ENCODE measurements around the gene RPL9. TPM values are rescaled to one million over a fixed set of nuclear protein-coding genes. Genes with fewer than 3 reads are reported as not detected.

The RPL9 gene
- total RNA-seq, 1 donor from 2014 or later, result 763 TPM

DNA sequence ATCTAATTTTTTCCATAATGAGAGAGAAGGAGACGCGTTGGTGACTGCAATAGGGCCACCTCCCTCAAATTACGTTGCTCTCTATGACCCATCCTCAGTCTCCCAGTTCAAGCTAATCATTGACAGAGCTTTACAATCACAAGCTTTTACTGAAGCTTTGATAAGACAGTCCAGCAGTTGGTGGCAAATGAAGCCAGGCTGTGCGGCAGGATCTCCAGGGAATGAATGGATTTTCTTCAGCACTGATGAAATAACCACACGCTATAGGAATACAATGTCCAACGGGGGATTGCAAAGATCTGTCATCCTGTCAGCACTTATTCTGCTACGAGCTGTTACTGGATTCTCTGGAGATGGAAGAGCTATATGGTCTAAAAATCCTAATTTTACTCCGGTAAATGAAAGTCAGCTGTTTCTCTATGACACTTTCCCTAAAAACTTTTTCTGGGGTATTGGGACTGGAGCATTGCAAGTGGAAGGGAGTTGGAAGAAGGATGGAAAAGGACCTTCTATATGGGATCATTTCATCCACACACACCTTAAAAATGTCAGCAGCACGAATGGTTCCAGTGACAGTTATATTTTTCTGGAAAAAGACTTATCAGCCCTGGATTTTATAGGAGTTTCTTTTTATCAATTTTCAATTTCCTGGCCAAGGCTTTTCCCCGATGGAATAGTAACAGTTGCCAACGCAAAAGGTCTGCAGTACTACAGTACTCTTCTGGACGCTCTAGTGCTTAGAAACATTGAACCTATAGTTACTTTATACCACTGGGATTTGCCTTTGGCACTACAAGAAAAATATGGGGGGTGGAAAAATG lies 51.7 kb downstream of the RPL9 start, which contains the start of gene KLB:
Gene KLB (plus strand): TSS at position 168 of the 821 bp plus-strand sequence. CDS start 20 bp downstream, at position 188.
- Histone ChIP-seq H3K4me3 (no peak within 1 kb of the TSS), H3K4me1 (no peaks in the 10 kb centered on the region), H3K27ac (replicated peaks) (no peak within 1 kb of the TSS), H3K9me3 (replicated peaks) (no peaks in the 10 kb centered on the region), H3K36me3 (no peaks in the 10 kb centered on the region), H3K27me3 (ENCODE audit: low read depth) (peaks cover 5% of the 10 kb centered on the region)
- TF ChIP-seq, protein P1, sequence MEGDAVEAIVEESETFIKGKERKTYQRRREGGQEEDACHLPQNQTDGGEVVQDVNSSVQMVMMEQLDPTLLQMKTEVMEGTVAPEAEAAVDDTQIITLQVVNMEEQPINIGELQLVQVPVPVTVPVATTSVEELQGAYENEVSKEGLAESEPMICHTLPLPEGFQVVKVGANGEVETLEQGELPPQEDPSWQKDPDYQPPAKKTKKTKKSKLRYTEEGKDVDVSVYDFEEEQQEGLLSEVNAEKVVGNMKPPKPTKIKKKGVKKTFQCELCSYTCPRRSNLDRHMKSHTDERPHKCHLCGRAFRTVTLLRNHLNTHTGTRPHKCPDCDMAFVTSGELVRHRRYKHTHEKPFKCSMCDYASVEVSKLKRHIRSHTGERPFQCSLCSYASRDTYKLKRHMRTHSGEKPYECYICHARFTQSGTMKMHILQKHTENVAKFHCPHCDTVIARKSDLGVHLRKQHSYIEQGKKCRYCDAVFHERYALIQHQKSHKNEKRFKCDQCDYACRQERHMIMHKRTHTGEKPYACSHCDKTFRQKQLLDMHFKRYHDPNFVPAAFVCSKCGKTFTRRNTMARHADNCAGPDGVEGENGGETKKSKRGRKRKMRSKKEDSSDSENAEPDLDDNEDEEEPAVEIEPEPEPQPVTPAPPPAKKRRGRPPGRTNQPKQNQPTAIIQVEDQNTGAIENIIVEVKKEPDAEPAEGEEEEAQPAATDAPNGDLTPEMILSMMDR (IDR thresholded peaks at IDR 0.05; ENCODE audit: borderline replicate concordance), result no peak
- no peak for DNase-seq
- intact Hi-C loops (cut with micrococcal nuclease), result no loop called here

Small RNA genes lying within 50 kb of the gene (microRNA-seq; reads per million reads assigned to microRNA genes)
- gene MIR5591, result not detected

Other genes starting within 250 kb of the RPL9 start
- gene RFC1, start 92.6 kb downstream of the RPL9 start, total RNA-seq, result 22.0 TPM
- gene KLB, start 52.0 kb downstream of the RPL9 start, total RNA-seq, result not detected
- gene LIAS, start 134 bp upstream of the RPL9 start, total RNA-seq, result 35.0 TPM
- 11.5 TPM for gene UGDH, start 68.5 kb upstream of the RPL9 start, total RNA-seq
- 11.4 TPM for gene SMIM14, start 179.9 kb upstream of the RPL9 start, total RNA-seq
- gene UBE2K, start 239.2 kb upstream of the RPL9 start, total RNA-seq, result 54.4 TPM

All from left ventricle myocardium inferior (tissue), 1 donor.